Activated CD8-positive, alpha-beta memory T cell treated with anti-CD3 and anti-CD28 coated beads, Interleukin-2, amount 50 U/mL, for 24 hours (primary cell): ENCODE results near the gene FHL3.
"Not testable (repeated sequence)": the region's sequence is repeated elsewhere in the genome, so short reads cannot be mapped to it uniquely, and the experiment has no call there.

ENCODE experiments used
- DNase-seq: peaks from one replicate; pipeline ENCODE4 v3.0.0-alpha.2; 2020; ENCODE audit errors: extremely low read depth

FHL3 gene

GRCh38 chr1:37989361-37989930 lies 15.9 kb downstream of the FHL3 start:
- no peak for DNase-seq

- no peak for DNase-seq
Measured at GRCh38 chr1:37987679-37988078, 17.6 kb downstream of the FHL3 start.

GRCh38 chr1:37983546-37983945 lies 21.8 kb downstream of the FHL3 start:
- DNase-seq: no peak

GRCh38 chr1:37978541-37978940 lies 26.8 kb downstream of the FHL3 start:
- no peak for DNase-seq

GRCh38 chr1:37975083-37975482 lies 30.2 kb downstream of the FHL3 start:
- not testable (repeated sequence) for DNase-seq

- DNase-seq: no peak
Measured at GRCh38 chr1:37974567-37974966, 30.7 kb downstream of the FHL3 start.

GRCh38 chr1:37973684-37974083 lies 31.6 kb downstream of the FHL3 start:
- DNase-seq: not testable (repeated sequence)

GRCh38 chr1:37965301-37965700 lies 40.0 kb downstream of the FHL3 start:
- DNase-seq: no peak

GRCh38 chr1:37964106-37964505 lies 41.2 kb downstream of the FHL3 start:
- not testable (repeated sequence) for DNase-seq

GRCh38 chr1:37958690-37959089 lies 46.6 kb downstream of the FHL3 start:
- DNase-seq: no peak

GRCh38 chr1:37955685-37956084 lies 49.6 kb downstream of the FHL3 start:
- no peak for DNase-seq

- no peak for DNase-seq
Measured at GRCh38 chr1:37954316-37954971, 50.9 kb downstream of the FHL3 start.

GRCh38 chr1:37952738-37953137 lies 52.6 kb downstream of the FHL3 start:
- DNase-seq: no peak

- no peak for DNase-seq
Measured at GRCh38 chr1:37951783-37952624, 53.3 kb downstream of the FHL3 start.

GRCh38 chr1:37951041-37951782 lies 54.1 kb downstream of the FHL3 start:
- DNase-seq: no peak

- DNase-seq: no peak
Measured at GRCh38 chr1:37949524-37950152, 55.7 kb downstream of the FHL3 start.

GRCh38 chr1:37948841-37949240 lies 56.5 kb downstream of the FHL3 start:
- DNase-seq: no peak

GRCh38 chr1:37948166-37948565 lies 57.1 kb downstream of the FHL3 start:
- DNase-seq: no peak

GRCh38 chr1:37947364-37947763 lies 58.0 kb downstream of the FHL3 start:
- no peak for DNase-seq
